Fibroblast of skin of left biceps (primary cell): ENCODE measurements around the gene TCERG1L.
"Not testable (repeated sequence)": the region's sequence is repeated elsewhere in the genome, so short reads cannot be mapped to it uniquely, and the experiment has no call there.

Experiments used
- DNase-seq, 2 experiments: peaks; one replicate each; pipeline ENCODE4 v3.0.0-alpha.2; 2013; ENCODE audit warnings: low read depth in 2 of 2

Gene TCERG1L

DNA sequence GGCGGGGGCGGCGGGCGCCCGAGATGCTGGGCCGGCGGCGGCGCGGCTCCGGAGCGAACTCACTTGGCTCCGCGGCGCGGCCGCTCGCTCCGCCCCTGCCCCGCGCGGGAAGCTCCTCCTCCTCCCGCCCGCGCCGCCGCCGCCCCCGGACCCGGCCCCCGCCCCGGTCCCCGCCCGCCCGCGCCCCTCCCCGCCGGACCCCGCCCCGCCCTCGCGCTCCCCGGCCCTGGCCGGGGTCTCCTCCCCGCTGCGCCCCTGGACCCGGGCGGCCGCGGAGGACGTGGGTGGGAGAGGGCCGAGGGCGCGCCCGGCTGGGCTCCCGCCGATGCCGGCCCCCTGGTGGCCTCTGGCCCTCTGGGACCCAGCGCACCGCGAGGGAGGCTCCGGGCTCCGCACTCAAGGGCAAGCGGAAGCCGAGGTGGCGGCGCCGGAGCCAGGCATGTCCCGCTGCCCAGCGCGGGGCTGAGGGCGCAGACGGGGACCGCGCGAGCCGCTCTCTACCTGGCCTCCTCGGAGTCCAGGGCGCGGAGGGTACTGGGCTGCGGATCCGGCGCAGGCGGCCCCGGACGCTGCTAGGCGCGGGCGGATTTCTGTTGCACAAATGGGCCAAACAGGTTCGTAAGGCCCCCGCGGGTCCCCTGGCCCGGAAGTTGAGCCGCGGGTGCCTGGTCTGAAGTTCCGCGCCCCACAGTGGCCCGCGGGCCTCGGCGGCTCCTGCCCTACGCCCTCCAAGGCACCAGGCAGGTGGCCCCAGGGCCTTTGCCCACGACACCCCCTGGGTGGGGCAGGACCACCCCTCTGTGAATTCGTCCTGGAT is at the start of gene TCERG1L:
TCERG1L (minus strand) TSS at position 61 of the 817 bp plus-strand sequence. CDS start 86 bp downstream, outside the sequence.
- DNase-seq = no peak

DNA sequence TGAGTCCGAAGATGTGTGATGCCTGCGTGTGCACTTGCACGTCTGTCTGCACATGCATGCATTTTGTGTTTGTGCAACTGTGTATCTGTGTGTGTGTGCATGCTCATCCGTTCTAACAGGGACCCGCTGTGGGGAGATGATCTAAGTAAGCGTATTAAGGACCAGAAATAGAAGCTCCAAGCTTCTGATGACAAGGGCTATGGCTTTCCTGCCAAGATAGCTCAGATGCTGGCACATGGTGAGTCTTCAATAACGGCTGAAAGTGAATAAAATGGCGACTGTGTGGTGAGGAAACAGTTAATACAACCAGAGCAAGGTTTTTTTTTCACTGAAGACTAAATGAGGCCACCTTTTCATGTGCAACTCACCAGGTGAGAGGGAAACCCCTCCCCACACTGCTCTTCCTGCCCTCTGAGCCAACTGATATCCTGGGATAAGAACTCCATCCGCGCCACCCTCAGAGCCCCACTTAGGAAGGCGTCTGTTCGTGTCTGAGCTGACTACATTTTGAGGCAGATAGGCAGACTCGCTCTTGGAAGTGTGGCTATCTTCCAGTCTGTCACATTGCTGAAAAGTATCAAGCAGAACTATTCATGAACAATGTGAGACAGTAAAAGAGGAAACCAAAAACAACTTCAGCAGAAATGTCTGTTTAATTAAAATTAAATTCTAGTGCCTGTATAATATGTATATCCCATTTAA is 47.4 kb upstream of the TCERG1L start:
- no peak for DNase-seq

- no peak for DNase-seq
Observed at GRCh38 chr10:131356442-131356841, 44.9 kb upstream of the TCERG1L start.

DNA sequence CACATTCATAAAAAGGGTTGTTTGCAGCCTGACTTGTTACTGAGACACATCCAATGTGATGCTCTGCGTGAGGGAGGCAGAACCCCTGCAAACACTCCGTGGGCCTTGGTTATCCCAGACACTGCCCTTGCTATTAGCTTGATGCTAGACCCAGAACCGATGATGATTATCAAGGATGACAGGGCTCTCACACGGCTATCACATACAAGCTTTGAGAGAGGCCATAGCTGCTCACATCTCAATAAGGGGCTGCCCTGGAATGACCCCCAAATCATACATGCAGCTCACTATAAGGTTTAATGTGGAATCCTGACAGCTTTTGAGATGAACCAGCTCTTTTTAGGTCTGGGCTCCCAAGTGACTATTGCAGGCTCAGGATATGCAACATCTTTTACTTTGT is 44.4 kb upstream of the TCERG1L start:
- no peak for DNase-seq

DNA sequence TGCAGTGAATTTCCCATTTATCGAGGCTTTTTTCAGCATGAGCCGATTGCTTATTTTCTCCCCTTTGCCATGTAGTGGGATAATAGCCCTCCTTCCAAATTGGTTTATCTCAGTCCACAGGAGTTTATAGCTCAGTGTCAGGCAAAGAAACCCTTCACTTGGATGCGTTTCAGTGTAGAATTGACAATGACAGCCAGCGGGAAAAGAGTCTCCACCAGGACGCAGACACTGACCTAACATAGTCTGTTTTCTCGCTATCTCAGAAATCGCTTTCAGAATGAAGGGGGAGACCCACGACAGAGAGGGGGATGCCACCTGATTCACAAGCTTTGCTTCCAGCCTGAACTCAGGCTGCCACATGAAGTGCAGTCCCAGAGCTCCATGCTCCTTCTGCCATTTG is 43.5 kb upstream of the TCERG1L start:
- no peak for DNase-seq

DNA sequence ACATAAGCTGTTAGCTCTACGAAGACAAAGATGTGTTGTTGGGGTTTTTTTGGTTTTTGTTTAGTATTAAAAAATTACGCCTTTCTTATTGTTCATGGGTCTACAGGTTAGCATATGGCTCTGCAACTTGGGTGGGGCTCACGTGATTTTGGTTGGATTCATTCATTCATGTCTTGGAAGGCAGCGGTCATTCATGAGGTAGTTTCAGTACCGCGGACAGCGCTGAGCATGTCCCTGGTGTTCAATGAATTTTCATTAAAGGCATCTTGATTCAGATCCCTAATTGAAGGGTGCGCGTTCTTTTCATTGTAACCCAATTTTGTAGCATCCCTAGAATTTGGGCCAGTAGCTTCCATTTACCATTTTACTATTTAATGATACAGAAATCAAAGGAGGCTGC is 42.9 kb upstream of the TCERG1L start:
- DNase-seq = no peak

DNA sequence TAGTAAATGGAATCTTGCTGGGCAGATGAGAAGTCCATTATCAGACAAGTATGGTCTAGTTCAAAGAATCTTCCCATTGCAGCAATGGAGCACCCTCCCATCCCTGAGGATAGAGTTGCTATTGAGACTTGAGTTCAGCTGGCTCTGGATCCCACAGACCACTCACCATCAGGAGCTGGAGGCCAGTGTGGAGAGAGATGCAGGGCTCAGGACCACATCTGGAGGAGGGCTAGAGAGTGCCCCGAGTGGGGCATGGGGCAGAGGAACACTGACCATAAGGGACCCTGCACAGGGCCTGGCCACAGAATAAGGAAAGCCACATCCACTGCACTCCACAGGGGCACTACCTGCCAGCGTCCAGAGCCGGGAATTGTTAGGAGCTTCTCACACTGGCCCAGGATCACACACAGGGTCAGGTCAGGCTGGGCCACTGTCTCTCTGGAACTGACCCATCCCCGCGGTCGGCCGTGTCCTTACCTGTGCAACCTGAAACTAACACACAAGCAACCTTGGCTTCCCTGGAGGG is 41.3 kb upstream of the TCERG1L start:
- DNase-seq = no peak

GRCh38 chr10:131350660-131351059 is 39.1 kb upstream of the TCERG1L start:
- DNase-seq = no peak

DNA sequence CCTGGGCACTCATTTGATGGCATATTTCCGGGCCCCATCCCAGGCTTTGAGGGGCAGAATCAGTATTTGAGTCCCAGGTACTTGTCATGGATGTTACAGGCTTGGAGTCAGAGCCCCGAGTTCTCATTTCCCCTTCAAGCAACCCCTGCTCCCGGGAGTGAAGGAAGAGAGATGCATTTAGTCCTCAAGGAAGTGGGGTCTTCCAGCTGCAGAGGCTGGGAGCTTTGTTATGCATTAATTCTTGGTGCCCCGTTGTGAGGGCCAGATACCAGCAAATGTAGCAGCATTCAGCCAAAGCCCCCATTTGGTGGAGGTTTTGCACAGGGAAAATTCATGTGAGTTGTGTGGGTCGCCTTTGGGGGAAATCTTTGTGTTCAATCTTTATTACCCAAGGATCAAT is 38.7 kb upstream of the TCERG1L start:
- DNase-seq = no peak

GRCh38 chr10:131346456-131346855 is 34.9 kb upstream of the TCERG1L start:
- DNase-seq = no peak

DNA sequence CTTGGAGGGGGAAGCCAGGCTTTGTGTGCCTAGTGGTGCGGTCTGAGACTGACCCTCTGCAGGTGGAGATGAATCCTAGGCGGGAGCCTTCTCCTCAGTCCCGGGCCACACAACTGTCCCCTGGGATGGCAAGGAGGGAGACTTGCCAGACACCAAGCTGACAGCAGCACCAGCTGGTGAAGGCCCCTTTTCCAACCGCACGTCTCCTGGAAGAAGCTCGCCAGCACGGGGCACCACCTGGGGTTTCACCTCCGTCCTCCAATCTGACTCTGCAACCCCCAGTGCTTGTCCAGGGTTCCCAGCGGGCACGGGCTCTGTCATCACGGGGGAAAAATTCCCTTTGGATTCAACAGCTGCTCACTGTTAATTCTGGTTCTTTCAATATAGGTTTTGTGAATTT is 34.2 kb upstream of the TCERG1L start:
- DNase-seq = no peak

DNA sequence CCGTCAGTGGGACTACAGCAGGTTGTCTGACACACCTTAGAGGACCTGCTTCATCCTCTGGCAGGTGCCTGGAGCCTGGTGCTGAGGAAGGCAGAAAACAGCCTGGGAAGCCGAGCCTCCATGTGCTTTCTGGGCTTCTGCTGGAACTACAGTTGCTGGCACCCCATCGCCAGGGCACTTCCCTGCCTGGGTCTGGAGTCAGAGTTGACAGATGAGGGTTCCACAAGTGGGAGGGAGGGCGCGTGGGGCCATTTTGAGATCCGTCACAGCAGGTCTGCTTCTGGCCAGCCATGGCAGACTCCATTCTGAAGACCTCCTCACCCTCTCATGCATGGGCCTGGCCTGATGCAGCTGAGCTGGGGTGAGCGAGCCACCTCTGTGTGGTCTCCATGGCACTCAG is 33.2 kb upstream of the TCERG1L start:
- no peak for DNase-seq

DNA sequence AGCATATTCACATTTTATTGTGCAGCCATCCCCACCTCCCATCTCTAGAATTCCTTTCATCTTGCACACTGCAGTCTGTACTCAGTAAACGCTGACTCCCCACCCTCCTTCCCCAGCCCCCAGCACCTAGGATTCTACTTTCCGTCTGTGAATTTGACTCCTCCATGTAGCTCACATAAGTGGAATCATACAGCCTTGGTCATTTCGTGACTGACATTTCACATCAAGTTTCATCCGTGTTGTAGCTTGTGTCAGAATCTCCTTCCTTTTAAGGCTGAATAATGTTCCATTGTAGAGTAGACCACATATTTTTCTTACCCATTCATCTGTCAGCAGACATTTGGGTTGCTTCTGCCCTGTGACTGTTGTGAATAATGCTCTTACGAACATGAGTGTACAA is 26.2 kb upstream of the TCERG1L start:
- DNase-seq = no peak

DNA sequence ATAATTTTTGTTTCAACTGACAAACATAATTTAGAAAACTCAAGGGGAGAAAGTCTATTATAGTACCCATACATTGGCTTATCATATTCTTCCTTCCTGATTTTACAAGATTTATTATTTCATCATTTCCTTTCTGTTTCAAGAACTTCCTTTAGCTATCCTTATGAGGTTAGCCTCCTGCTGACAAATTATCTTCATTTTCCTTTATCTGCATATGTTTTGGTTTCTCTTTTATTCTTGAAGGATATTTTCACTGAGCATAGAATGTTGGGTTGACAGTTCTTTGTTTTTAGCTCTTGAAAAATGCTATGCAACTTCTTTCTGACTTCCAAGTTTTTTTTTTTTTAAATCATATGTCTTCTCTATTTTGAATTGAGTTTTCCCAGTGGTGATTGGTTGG is 21.3 kb upstream of the TCERG1L start:
- no peak for DNase-seq

GRCh38 chr10:131323880-131324279 is 12.4 kb upstream of the TCERG1L start:
- DNase-seq = no peak

DNA sequence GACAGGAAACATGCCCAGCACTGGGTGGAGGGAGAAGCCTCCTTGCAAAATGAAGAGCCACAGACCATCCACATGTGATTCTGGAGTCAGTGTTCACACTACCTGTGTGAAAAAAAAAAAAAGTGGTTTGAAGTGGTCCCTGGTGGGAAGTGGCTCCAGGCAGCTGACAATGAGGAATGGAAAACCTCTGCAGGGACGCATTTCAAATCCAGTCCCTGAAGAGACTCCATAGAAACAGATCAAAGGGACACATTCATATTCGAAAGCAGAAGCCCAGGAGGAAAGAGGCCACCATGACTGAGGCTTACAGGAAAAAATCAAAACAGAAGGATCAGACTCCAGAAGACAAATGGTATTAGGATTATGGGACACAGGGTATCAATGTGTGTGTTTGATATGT is 11.5 kb upstream of the TCERG1L start:
- DNase-seq = no peak

GRCh38 chr10:131322575-131322974 is 11.1 kb upstream of the TCERG1L start:
- not testable (repeated sequence) for DNase-seq

- no peak for DNase-seq
Observed at GRCh38 chr10:131320860-131321604, 9.5 kb upstream of the TCERG1L start.

DNA sequence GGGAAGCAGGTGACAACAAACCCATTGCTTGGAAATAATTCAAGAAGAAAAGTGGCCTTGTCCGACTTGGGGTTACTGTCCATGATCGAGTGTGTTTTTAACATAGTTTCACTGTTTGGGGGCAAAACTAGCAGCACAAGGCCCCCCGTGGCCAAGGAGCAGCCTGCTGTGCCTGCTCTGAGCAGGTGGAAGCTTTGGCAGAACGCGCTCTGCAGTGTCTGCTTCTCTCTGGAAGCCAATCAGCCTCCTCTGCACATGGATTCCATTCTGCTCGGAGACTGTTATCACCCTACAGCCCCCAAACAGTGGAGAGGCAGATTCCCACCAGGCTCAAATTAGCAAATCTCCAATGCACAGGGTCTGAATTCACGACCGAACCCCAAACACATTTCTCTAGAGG is 7.3 kb upstream of the TCERG1L start:
- no peak for DNase-seq

DNA sequence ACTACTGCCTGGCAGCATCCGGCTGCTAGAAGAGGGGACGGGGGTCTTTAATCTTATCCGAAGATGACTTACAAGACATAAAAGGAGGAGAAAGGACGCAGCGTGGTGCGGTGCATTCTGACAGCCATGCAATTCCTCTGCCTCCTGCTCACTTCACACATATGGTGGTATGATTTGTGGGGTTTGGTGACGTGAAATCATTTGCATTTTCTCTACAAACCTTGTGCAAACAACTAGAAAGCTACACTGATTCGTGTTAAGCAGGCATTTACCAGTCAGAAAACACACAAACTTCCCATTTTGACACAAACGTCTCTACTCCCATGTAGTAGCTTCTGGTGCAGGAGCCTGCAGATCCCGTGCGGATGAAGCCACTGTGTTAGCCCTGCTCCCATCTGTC is 6.8 kb upstream of the TCERG1L start:
- no peak for DNase-seq

DNA sequence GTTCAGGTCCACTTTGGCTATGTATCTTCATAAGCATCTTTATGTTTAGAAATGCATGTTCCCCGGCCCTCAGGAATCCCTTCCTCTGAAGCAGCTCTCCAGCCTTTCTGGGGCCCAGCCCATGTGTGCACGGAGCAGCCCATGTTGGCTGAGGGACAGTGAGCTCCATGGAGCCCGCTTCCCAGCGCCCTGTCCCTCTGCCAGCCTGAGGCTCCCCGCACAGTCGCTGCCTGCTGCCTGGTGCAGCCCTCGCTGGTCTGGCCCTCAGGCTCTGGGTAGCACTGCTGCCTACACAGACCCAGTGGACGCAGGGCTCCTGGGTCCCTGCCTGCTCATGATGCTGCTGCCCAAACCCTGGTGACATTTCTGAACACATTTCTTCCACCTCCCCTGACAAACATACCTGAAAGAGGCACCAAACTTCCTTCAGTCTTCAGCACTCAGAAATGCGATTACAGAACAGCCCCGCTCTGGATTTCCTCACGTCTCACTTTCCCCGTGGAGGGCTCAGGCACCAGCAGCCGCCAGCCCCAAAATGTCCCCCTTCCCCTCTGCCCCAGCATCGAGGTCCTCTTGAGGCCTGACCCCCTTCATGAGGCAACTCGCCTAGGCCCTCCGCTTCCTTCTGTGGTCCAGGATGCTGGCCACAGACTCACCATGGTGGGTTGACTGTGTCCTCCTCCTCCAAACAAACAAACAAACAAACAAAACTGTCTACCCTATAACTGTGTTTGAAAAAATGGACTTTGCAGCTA is 5.0 kb upstream of the TCERG1L start:
- DNase-seq = no peak

GRCh38 chr10:131315344-131315743 is 3.8 kb upstream of the TCERG1L start:
- DNase-seq = no peak
